Adrenal gland (tissue), 12 donors: ENCODE data around the gene ASTN2. TPM values are rescaled to one million over a fixed set of nuclear protein-coding genes. Genes with fewer than 3 reads are reported as not detected.
A peak's percentile ranks its signal among the peaks of the same experiment; 100 is the strongest.

Experiments used
- DNase-seq, 7 donors: peaks; one replicate each; pipeline ENCODE4 v3.0.0-alpha.2; 2019 to 2020
- H3K27ac ChIP-seq, 5 donors: fragments of 200-600 bp; sonication (generic) in 4 of 5; 1 replicate in 3 of 5; 2 replicates in 2 of 5; pipeline versions ENCODE4 v1.5.1 to v1.8.0; 2016 to 2020; ENCODE audit warnings: mild to moderate bottlenecking in 1 of 5
- H3K27me3 ChIP-seq: fragments of 200-600 bp; 2 replicates; pipeline ENCODE4 v1.8.0; 2021
- H3K36me3 ChIP-seq, 2 donors: fragments of 200-600 bp; replicated peaks in 1 of 2; 1 replicate in 1 of 2; 2 replicates in 1 of 2; pipeline versions ENCODE4 v1.5.1 to v1.8.0; 2018 to 2022
- H3K4me1 ChIP-seq, 2 donors: fragments of 200-600 bp; replicated peaks in 1 of 2; 1 replicate in 1 of 2; 2 replicates in 1 of 2; pipeline versions ENCODE4 v1.5.1 to v1.8.0; 2018 to 2021
- H3K4me3 ChIP-seq, 4 donors: fragments of 200-600 bp; sonication (generic) in 3 of 4; one replicate each; pipeline ENCODE4 v1.5.1; 2016 to 2018
- H3K9me3 ChIP-seq, 3 donors: fragments of 200-600 bp; sonication (generic) in 1 of 3; replicated peaks in 1 of 3; 1 replicate in 2 of 3; 2 replicates in 1 of 3; pipeline versions ENCODE4 v1.5.1 to v1.8.0; 2016 to 2021
- POLR2A ChIP-seq, 2 donors: fragments of 450-650 bp; IDR thresholded peaks; one replicate each; pipeline ENCODE4 v1.6.1; 2017; ENCODE audit warnings: antibody characterized with exemption in 2 of 2, mild to moderate bottlenecking in 2 of 2, moderate library complexity in 1 of 2
- WGBS, 4 donors: extraction: QIAGEN DNeasy Blood & Tissue Kit in 2 of 4; methylation state at CpG; one replicate each; pipeline versions ENCODE4 v1.1.5 to v1.1.7; 2013 to 2017; 5-methylcytosine and 5-hydroxymethylcytosine counted together
- intact Hi-C, 2 donors: fragments of 100-400 bp; cut with DNase I; formaldehyde crosslinking; loops; one replicate each; pipeline versions ENCODE4 v1.14.1 to v1.15.0; 2022 to 2023
- polyA plus RNA-seq, 3 donors: library from polyadenylated mRNA; stranded (reverse); fragments of 200-250 nt in 2 of 3; fragments of 350-450 nt in 1 of 3; fragmentation: Illumina TruSeq in 1 of 3; extraction: RNeasy Lipid Tissue Mini Kit (QIAGEN cat#74804) in 1 of 3; gene quantifications; one replicate each; pipeline ENCODE4 v1.2.3, GENCODE V29; 2013 to 2014
- total RNA-seq, 9 donors: library from RNA; depleted of rRNA in 4 of 9; stranded (reverse); fragments of >200 nt in 4 of 9; fragments of 120-200 nt in 1 of 9; fragmentation: NEBNext Ultra II Directional in 1 of 9; extraction: Animal tissue kit (Norgen Biotek cat#: 25700) in 1 of 9; gene quantifications; one replicate each; pipeline versions ENCODE4 v1.1.0 to v1.2.4, GENCODE V29; 2013 to 2023
- TF ChIP-seq, protein P1 (sequence below), 6 experiments: fragments of 450-650 bp in 4 of 6; fragments of 200-600 bp in 2 of 6; sonication (generic) in 1 of 6; IDR thresholded peaks; 1 replicate in 5 of 6; 2 replicates in 1 of 6; pipeline versions ENCODE4 v1.5.1 to v1.8.0; 2016 to 2021; ENCODE audit warnings: antibody characterized with exemption in 6 of 6, mild to moderate bottlenecking in 2 of 6, moderate library complexity in 1 of 6
- donor health status: healthy with polysubstance abuse.
- donor health status: Bipolar disorder and iron deficiency.
- donor health status: DM: yes; HTN: yes; CAD: no.
- donor health status: DM: no; HTN: no; CAD: no.
- donor health status: DM: no; HTN: no; CAD: no.
- donor health status: DM: yes; HTN: yes; CAD: no.

Gene ASTN2
- total and polyA plus RNA-seq, 12 donors = 2.5 to 15.6 (median 6.8) TPM

DNA sequence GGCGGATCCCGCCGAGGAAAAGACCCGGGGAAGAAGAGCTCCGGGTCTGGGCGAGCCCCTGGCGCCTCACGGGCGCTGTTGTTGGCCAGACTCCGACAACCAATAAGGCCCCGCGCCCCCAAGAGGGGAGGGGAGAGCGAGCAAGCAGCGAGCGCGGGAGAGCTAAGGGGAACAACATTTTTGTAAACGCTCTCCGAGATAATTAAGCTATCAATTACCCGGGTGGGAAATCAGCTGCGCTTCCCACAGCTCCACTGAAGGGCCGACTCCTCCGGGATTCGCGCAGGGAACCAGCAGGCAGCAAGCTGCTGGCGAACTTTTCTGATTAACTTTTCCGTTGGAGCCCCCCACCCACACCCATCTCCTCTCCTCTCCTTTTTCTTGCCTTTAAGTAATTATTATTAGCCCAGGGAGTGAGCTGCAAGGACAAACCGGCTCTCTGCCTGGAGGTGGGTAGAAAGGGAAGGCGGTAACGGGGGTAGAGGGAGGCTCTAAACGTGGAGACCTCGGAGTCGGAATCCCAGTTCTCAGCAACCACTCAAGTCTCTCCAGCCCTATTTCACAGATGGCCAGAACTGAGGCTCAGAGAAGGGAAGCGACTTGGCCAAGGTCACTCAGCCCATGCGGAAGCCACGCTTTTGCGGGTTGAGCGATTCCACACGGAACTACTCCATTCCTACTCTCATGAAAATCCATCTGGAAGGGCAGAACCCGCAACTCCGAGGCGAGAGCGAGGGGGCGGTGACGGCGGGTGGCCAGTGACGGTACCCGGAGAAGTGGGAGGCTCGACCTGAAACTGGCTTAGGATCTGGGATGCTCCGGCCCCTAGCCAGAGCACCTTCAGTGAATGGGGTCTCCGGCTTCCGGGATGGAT, 1.3 kb downstream of the ASTN2 start:
- intact Hi-C loops = no loop called here
- no peaks in the 10 kb centered on the region for H3K9me3 ChIP-seq
- peak overlapping the region in 1 of 4 donors; percentile 62 for H3K4me3 ChIP-seq
- TF ChIP-seq, protein P1, sequence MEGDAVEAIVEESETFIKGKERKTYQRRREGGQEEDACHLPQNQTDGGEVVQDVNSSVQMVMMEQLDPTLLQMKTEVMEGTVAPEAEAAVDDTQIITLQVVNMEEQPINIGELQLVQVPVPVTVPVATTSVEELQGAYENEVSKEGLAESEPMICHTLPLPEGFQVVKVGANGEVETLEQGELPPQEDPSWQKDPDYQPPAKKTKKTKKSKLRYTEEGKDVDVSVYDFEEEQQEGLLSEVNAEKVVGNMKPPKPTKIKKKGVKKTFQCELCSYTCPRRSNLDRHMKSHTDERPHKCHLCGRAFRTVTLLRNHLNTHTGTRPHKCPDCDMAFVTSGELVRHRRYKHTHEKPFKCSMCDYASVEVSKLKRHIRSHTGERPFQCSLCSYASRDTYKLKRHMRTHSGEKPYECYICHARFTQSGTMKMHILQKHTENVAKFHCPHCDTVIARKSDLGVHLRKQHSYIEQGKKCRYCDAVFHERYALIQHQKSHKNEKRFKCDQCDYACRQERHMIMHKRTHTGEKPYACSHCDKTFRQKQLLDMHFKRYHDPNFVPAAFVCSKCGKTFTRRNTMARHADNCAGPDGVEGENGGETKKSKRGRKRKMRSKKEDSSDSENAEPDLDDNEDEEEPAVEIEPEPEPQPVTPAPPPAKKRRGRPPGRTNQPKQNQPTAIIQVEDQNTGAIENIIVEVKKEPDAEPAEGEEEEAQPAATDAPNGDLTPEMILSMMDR (IDR thresholded peaks at IDR 0.05) = no peak
- no peak for TF ChIP-seq POLR2A (IDR thresholded peaks at IDR 0.05)
- H3K4me1 ChIP-seq = no peaks in the 10 kb centered on the region
- 1 to 2% (median 2%) methylated on average over 38 to 51 of the region's 51 CpGs for WGBS, 4 donors
- H3K36me3 ChIP-seq = no peaks in the 10 kb centered on the region
- H3K27ac ChIP-seq = no peak overlapping the region
- H3K27me3 ChIP-seq = peaks cover 41% of the 10 kb centered on the region
- DNase-seq = no peak

DNA sequence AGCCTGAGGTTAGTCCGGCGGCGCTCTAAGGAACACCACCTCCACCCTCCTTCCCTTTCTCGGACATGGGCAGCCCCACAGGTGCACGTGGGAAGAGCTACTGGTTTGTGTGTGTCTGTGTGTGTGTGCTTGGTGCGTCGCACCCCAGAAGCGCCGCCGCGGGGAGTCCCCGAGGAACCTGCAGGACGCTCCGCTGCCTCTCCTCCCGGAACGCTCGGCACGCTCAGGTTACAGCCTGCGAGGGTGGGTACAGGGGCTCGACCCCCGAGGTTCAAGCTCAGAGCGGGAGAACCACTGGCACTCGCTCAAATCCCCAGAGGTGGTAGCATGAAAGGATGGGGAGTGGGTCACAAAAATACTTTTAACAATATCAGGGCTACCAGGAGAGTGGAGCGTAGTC, 2.0 kb downstream of the ASTN2 start:
- Histone ChIP-seq H3K4me1 (no peaks in the 10 kb centered on the region), H3K36me3 (no peaks in the 10 kb centered on the region), H3K4me3 (no peak overlapping the region), H3K27me3 (peaks cover 41% of the 10 kb centered on the region), H3K27ac (no peak overlapping the region), H3K9me3 (no peaks in the 10 kb centered on the region)
- intact Hi-C loops = no loop called here
- WGBS, 4 donors = 7 to 11% (median 9%) methylated on average over 8 to 24 of the region's 24 CpGs
- TF ChIP-seq, protein P1 (IDR thresholded peaks at IDR 0.05) = no peak
- TF ChIP-seq POLR2A (IDR thresholded peaks at IDR 0.05) = no peak
- no peak for DNase-seq

DNA sequence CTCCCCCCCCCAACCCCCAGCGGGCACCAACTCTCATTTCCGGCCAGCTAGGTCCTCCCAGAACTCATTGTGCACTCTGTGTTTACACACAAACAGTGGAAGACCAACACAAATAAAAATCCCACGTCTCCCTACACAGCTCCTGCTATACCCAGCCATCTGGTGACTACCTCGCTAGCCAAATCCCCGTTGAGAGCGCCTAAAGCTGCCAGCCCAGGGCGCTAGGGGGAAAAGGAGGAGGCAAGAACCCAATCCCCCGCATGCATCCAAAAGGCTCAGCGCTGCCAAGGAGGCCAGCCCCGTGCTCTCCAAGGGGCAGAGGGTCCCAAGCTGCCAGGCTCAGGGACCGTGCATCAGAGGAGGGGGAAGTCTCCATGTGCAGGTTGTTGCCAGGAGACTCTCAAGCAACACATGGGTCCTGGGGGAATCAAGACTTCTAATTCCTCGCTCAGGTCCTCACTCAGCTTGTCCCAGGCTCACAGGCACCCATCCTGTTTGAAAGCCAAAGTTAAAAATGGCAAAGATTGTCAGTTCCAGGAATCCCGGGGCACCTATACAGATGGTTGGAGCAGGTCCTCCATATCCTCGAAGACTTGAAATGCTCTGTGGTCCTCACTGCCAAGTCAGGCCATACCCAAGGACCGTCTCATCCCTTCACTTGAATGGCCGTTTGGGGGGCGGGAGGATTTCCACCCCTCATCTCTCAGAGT, 2.7 kb downstream of the ASTN2 start:
- intact Hi-C loops = no loop called here
- TF ChIP-seq, protein P1 (IDR thresholded peaks at IDR 0.05) = no peak
- no peak for TF ChIP-seq POLR2A (IDR thresholded peaks at IDR 0.05)
- Histone ChIP-seq H3K9me3 (no peaks in the 10 kb centered on the region), H3K36me3 (no peaks in the 10 kb centered on the region), H3K27me3 (peaks cover 41% of the 10 kb centered on the region), H3K27ac (no peak overlapping the region), H3K4me1 (no peaks in the 10 kb centered on the region), H3K4me3 (no peak overlapping the region)
- WGBS, 4 donors = 30 to 52% (median 40%) methylated on average over 7 to 17 of the region's 17 CpGs
- DNase-seq = no peak

DNA sequence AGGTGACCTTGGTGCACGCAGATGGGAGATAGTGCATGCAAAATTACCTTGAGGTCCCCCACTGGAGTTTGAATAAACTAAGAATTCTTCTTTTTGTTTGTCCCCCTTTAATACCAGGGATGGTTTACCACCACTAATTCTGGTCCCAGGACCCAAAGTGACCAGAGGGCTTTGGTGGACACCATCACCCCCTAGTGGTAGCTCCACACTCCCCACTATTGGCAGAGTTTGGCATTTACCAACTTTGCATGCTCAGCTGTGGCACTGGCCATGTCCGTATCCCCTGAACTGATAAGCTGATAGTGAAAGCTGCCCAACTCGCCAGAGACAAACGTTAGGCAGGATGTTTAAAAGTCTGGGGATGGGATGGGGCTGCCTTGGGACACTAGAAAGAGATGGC, 3.3 kb downstream of the ASTN2 start:
- Histone ChIP-seq H3K4me3 (no peak overlapping the region), H3K4me1 (no peaks in the 10 kb centered on the region), H3K27me3 (peaks cover 35% of the 10 kb centered on the region), H3K9me3 (no peaks in the 10 kb centered on the region), H3K36me3 (no peaks in the 10 kb centered on the region), H3K27ac (no peak overlapping the region)
- 4 to 12% (median 7%) methylated on average over 4 of the region's 4 CpGs for WGBS, 4 donors
- intact Hi-C loops = no loop called here
- TF ChIP-seq POLR2A (IDR thresholded peaks at IDR 0.05) = no peak
- TF ChIP-seq, protein P1 (IDR thresholded peaks at IDR 0.05) = peak; percentile 24 to 55 (median 44)
- peak in 6 of 7 donors; percentile 23 to 78 (median 35) for DNase-seq
